PC-3 (cell line): Measurements from ENCODE around the gene DENND2C. TPM values are rescaled to one million over a fixed set of nuclear protein-coding genes. Genes with fewer than 3 reads are reported as not detected.
A peak's percentile ranks its signal among the peaks of the same experiment; 100 is the strongest.

Experiments used
- ATAC-seq: fragments of 200-7000 bp; cut with Tn5 transposase; 2 replicates; pipeline ENCODE4 v1.9.1; 2020; ENCODE audit warnings: mild to moderate bottlenecking, moderate library complexity
- BruUV-seq: library from RNA; stranded (reverse); fragments of 400-500 nt; replicated peaks from 2 replicates; lab custom pipeline; 2021; lab: Mats Ljungman, UMichigan
- CTCF ChIA-PET: fragments of 300-600 bp; sonication (Branson Sonifier 250); formaldehyde crosslinking; loops from one replicate; lab custom pipeline; 2022; ENCODE audit warnings: antibody characterized with exemption; lab: Charles Lee
- POLR2A ChIA-PET: fragments of 300-600 bp; sonication (Branson Sonifier 250); formaldehyde crosslinking; loops from one replicate; lab custom pipeline; 2022; ENCODE audit warnings: antibody characterized with exemption; ENCODE audit not compliant: unreplicated experiment; lab: Charles Lee
- DNase-seq: peaks from one replicate; pipeline ENCODE4 v3.0.0-alpha.2; 2015
- H2AFZ ChIP-seq: fragments of 300-600 bp; sonication (generic); 2 replicates; pipeline ENCODE4 v1.6.0; 2016; ENCODE audit warnings: antibody characterized with exemption, low read length
- H3F3A ChIP-seq: fragments of 300-600 bp; sonication (generic); one replicate; pipeline ENCODE4 v1.6.0; 2017; ENCODE audit warnings: antibody characterized with exemption, low read length, control low read depth, mild to moderate bottlenecking; ENCODE audit not compliant: unreplicated experiment
- H3K27ac ChIP-seq: fragments of 300-600 bp; sonication (generic); 2 replicates; pipeline ENCODE4 v1.5.1; 2016; ENCODE audit warnings: mild to moderate bottlenecking, low read length
- H3K27me3 ChIP-seq: fragments of 300-600 bp; sonication (generic); 2 replicates; pipeline ENCODE4 v1.6.1; 2016; ENCODE audit warnings: low read length, mixed read lengths
- H3K36me3 ChIP-seq: fragments of 300-600 bp; sonication (generic); 2 replicates; pipeline ENCODE4 v1.6.1; 2016; ENCODE audit warnings: low read depth, mixed run types, low read length, mixed read lengths
- H3K4me1 ChIP-seq: fragments of 300-600 bp; sonication (generic); 2 replicates; pipeline ENCODE4 v1.5.1; 2016; ENCODE audit warnings: low read length; ENCODE audit not compliant: insufficient read depth
- H3K4me2 ChIP-seq: fragments of 300-600 bp; sonication (generic); 2 replicates; pipeline ENCODE4 v1.6.0; 2016; ENCODE audit warnings: low read length
- H3K4me3 ChIP-seq: fragments of 300-600 bp; sonication (generic); 2 replicates; pipeline ENCODE4 v1.5.1; 2016; ENCODE audit warnings: mild to moderate bottlenecking, low read length, mixed read lengths
- H3K79me2 ChIP-seq: fragments of 300-600 bp; sonication (generic); 2 replicates; pipeline ENCODE4 v1.6.1; 2017; ENCODE audit warnings: low read length, mixed read lengths
- H3K9ac ChIP-seq: fragments of 300-600 bp; sonication (generic); 2 replicates; pipeline ENCODE4 v1.6.0; 2016; ENCODE audit warnings: mild to moderate bottlenecking, low read length
- H3K9me2 ChIP-seq: fragments of 300-600 bp; sonication (generic); replicated peaks from 2 replicates; pipeline ENCODE4 v1.6.1; 2016; ENCODE audit warnings: mixed run types, low read length, mixed read lengths
- H3K9me3 ChIP-seq: fragments of 300-600 bp; sonication (generic); 2 replicates; pipeline ENCODE4 v1.6.1; 2016; ENCODE audit warnings: low read length, mixed read lengths
- H4K20me1 ChIP-seq: fragments of 300-600 bp; sonication (generic); 2 replicates; pipeline ENCODE4 v1.6.1; 2016; ENCODE audit warnings: low read length, mixed read lengths
- EZH2 ChIP-seq: fragments of 300-600 bp; sonication (generic); IDR thresholded peaks from one replicate; pipeline ENCODE4 v1.6.1; 2017; ENCODE audit warnings: antibody characterized with exemption, mild to moderate bottlenecking, low read length; ENCODE audit not compliant: unreplicated experiment
- EZH2phosphoT487 ChIP-seq: fragments of 300-600 bp; sonication (generic); IDR thresholded peaks from 2 replicates; pipeline ENCODE4 v1.6.1; 2018; ENCODE audit warnings: mild to moderate bottlenecking, antibody characterized with exemption, low read length, borderline replicate concordance
- intact Hi-C: fragments of 100-400 bp; cut with micrococcal nuclease; formaldehyde crosslinking; loops from 2 replicates; pipeline ENCODE4 v1.9.0; 2023
- total RNA-seq: library from RNA; depleted of rRNA; stranded (reverse); fragments of >200 nt; gene quantifications from 2 replicates; pipeline ENCODE4 v1.2.3, GENCODE V29; 2014
- TF ChIP-seq, protein P1 (sequence below): fragments of 300-600 bp; sonication (generic); conservative IDR thresholded peaks from 2 replicates; pipeline ENCODE4 v1.5.1; 2017; ENCODE audit warnings: antibody characterized with exemption, low read depth, mild to moderate bottlenecking, low read length

Gene DENND2C
- total RNA-seq, 1 experiment from 2014 or later: 0.95 TPM

- ATAC-seq (no peak), DNase-seq (peak; percentile 6)
- H3K79me2 ChIP-seq: no peaks in the 10 kb centered on the region
- H3K4me1 ChIP-seq: no peaks in the 10 kb centered on the region
- H3F3A ChIP-seq: no peaks in the 10 kb centered on the region
- no peaks in the 10 kb centered on the region for H3K9me3 ChIP-seq
- no peak within 1 kb of the TSS for H3K27ac ChIP-seq
- BruUV-seq: no TSS peak
- intact Hi-C loops: no loop called here
- no peak within 1 kb of the TSS for H3K9ac ChIP-seq
- no peak within 1 kb of the TSS for H3K4me3 ChIP-seq
- no peaks in the 10 kb centered on the region for H3K9me2 ChIP-seq
- CTCF ChIA-PET: no interaction called here
- no peak within 1 kb of the TSS for H3K4me2 ChIP-seq
- POLR2A ChIA-PET: interaction anchor here (0.6 kb wide), 1 partner anchor 22 kb away, joined by 10 read pairs; no protein-coding TSS in a partner anchor
- H4K20me1 ChIP-seq: no peaks in the 10 kb centered on the region
- H3K27me3 ChIP-seq: no peaks in the 10 kb centered on the region
- no peak within 1 kb of the TSS for H2AFZ ChIP-seq
- TF ChIP-seq EZH2phosphoT487 (no peak), EZH2 (no peak)
- TF ChIP-seq, protein P1, sequence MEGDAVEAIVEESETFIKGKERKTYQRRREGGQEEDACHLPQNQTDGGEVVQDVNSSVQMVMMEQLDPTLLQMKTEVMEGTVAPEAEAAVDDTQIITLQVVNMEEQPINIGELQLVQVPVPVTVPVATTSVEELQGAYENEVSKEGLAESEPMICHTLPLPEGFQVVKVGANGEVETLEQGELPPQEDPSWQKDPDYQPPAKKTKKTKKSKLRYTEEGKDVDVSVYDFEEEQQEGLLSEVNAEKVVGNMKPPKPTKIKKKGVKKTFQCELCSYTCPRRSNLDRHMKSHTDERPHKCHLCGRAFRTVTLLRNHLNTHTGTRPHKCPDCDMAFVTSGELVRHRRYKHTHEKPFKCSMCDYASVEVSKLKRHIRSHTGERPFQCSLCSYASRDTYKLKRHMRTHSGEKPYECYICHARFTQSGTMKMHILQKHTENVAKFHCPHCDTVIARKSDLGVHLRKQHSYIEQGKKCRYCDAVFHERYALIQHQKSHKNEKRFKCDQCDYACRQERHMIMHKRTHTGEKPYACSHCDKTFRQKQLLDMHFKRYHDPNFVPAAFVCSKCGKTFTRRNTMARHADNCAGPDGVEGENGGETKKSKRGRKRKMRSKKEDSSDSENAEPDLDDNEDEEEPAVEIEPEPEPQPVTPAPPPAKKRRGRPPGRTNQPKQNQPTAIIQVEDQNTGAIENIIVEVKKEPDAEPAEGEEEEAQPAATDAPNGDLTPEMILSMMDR: no peak
- H3K36me3 ChIP-seq: no peaks in the 10 kb centered on the region
Measured at GRCh38 chr1:114695430-114696058, 25.7 kb upstream of the DENND2C start, which contains the start of gene AMPD1. Gene AMPD1, minus strand, starts transcription at chr1:114695546. Its CDS starts 75 bp downstream, at chr1:114695471.

DNA sequence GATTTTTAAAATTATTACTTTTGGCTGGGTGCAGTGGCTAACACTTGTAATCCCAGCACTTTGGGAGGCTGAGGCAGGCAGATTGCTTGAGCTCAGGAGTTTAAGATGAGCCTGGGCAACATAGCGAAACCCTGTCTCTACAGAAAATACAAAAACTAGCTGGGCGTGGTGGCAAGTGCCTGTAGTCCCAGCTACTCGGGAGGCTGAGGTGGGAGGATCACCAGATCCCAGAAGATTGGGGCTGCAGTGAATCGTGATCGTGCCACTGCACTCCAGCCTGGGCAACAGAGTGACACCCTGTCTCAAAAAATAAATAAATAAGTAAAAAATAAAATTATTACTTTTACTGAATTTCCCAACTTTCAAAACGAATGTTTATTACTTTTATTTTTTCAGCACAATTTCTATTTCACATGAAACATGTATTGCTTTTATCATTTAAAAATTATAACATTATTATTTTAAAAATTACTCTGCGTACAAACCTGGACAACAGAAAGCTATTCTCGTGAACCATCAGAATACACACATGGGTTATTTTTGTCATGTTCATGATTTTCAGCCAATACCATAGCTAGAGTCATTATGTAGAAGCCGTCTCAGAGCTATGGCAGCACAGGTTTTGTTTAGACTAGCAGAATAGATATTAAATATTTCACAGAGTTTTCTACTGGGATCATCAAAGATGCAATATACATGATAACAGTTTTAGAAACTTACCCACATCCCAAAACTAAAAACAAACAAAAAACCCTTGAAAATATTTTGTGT, 24.9 kb upstream of the DENND2C start:
- ChIA-PET CTCF (no interaction called here), POLR2A (no interaction called here)
- H3K4me3 ChIP-seq: no peak overlapping the region
- no peak for TF ChIP-seq EZH2
- TF ChIP-seq EZH2phosphoT487: no peak
- TF ChIP-seq, protein P1: no peak
- no peaks in the 10 kb centered on the region for H4K20me1 ChIP-seq
- no peak overlapping the region for H3K4me2 ChIP-seq
- ATAC-seq (no peak), DNase-seq (no peak)
- no peaks in the 10 kb centered on the region for H3F3A ChIP-seq
- BruUV-seq: no TSS peak
- no peaks in the 10 kb centered on the region for H3K36me3 ChIP-seq
- no peaks in the 10 kb centered on the region for H3K9me3 ChIP-seq
- H3K79me2 ChIP-seq: no peaks in the 10 kb centered on the region
- no peak overlapping the region for H3K9ac ChIP-seq
- H3K27me3 ChIP-seq: no peaks in the 10 kb centered on the region
- H3K9me2 ChIP-seq: no peaks in the 10 kb centered on the region
- intact Hi-C loops: no loop called here
- no peak overlapping the region for H3K27ac ChIP-seq
- H3K4me1 ChIP-seq: no peaks in the 10 kb centered on the region
- H2AFZ ChIP-seq: no peak overlapping the region

GRCh38 chr1:114692947-114693346, 23.1 kb upstream of the DENND2C start:
- Histone ChIP-seq H3K27ac (no peak overlapping the region), H3K79me2 (no peaks in the 10 kb centered on the region), H3K4me2 (no peak overlapping the region), H3K36me3 (no peaks in the 10 kb centered on the region), H3K9me3 (no peaks in the 10 kb centered on the region), H3F3A (no peaks in the 10 kb centered on the region), H3K9ac (no peak overlapping the region), H3K4me3 (no peak overlapping the region), H4K20me1 (no peaks in the 10 kb centered on the region), H3K27me3 (peaks cover 7% of the 10 kb centered on the region; the same call in 1 of the 2 replicates), H3K9me2 (no peaks in the 10 kb centered on the region), H2AFZ (no peak overlapping the region), H3K4me1 (no peaks in the 10 kb centered on the region)
- no TSS peak for BruUV-seq
- no peak for ATAC-seq
- TF ChIP-seq EZH2phosphoT487 (no peak), EZH2 (no peak)
- TF ChIP-seq, protein P1: no peak
- intact Hi-C loops: no loop called here
- DNase-seq: no peak
- ChIA-PET CTCF (interaction anchor here (0.6 kb wide), 1 partner anchor 364 kb away, joined by 3 read pairs; no protein-coding TSS in a partner anchor), POLR2A (no interaction called here)
